MM.1S (cell line): Measurements from ENCODE around the gene JMJD6.

Experiments
- CTCF ChIP-seq: fragments of 300-600 bp; sonication (generic); IDR thresholded peaks from 2 replicates; pipeline ENCODE4 v1.5.1; 2016; ENCODE audit warnings: antibody characterized with exemption, low read length, mixed read lengths
- EZH2 ChIP-seq: fragments of 300-600 bp; sonication (generic); optimal IDR thresholded peaks from 2 replicates; pipeline ENCODE3; 2017; ENCODE audit warnings: low read depth, mild to moderate bottlenecking, antibody characterized with exemption, low read length, mixed read lengths

- TF ChIP-seq CTCF (no peak), EZH2 (no peak)
These were observed 53.5 kb downstream of the JMJD6 start for GRCh38 chr17:76672892-76673291.
